GM19372 (cell line): ENCODE data around the gene GYS1.
"Not testable (repeated sequence)": the region's sequence is repeated elsewhere in the genome, so short reads cannot be mapped to it uniquely, and the experiment has no call there.

ENCODE experiments used
- ATAC-seq: cut with Tn5 transposase; IDR thresholded peaks from one replicate; pipeline ENCODE4 v1.9.1; 2021; ENCODE audit warnings: mild to moderate bottlenecking, low read depth, moderate library complexity; ENCODE audit not compliant: unreplicated experiment

The GYS1 gene

DNA sequence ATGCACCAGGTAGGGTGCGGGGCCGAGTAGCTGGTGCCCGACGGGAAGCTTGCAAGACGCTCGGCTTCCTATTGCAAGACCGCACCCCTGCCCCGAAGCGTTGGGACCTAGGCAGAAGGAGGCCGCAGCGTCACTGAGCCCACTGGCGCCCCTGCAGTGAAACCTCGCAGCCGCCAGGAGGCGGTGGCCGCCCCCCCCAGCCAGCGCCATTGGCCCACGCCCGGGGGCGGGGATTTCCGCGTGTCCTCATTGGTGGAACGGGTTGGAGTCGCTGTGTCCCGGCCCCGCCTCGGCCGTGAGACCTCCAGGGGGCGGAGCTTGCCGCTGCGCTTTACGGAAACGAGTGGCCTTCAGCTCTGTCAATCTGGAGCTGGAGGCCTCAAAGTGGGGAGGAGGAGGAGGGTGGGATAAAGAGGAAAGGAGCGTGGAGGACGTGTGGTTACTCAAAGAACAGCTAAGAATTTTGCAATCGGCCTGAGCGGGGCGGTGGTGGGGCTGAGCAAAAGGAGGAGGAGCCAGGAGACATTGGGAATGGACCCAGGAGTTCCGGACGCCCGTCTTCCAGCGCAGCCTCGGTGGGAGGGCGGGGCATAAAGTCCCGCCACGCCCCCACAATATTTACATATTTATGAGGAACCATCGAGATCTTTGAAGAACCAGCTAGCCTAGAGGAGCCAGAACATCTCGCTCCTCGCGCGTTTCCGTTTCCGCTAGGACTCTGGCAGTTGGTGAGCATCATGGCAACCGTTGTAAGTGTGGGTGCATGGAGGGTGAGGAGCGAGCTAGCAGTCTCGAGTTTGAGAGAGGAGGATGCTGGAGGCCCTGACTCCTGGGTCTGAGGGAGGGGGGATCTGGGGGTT lies at the start of gene GYS1, which contains the start of gene RUVBL2:
Gene GYS1, minus strand, starts transcription at position 135 of the 860 bp plus-strand sequence. CDS start 197 bp downstream, outside the sequence.
Gene RUVBL2, plus strand, starts transcription at position 713 of the 860 bp plus-strand sequence. Its CDS starts 25 bp downstream, at position 738.
- peak; percentile 88 for ATAC-seq

DNA sequence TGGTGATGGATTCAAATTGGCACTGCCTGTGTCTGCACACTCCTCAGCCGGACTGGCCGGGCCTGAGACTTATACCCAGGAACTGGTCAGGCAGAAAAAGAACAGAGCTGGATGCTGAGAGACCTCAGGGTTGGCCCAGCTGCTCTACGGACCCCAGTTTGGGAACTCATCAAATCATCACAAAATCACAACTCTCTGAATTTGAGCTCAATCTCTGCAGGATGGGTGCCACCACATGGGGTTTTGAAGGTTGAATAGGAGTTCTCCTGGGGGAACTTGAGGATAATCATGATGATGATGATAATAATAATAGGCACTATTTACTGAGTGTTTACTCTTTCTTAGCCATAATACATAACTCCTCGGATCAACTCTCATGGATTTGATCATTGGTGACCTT lies 49.6 kb upstream of the GYS1 start:
- ATAC-seq, result not testable (repeated sequence)

DNA sequence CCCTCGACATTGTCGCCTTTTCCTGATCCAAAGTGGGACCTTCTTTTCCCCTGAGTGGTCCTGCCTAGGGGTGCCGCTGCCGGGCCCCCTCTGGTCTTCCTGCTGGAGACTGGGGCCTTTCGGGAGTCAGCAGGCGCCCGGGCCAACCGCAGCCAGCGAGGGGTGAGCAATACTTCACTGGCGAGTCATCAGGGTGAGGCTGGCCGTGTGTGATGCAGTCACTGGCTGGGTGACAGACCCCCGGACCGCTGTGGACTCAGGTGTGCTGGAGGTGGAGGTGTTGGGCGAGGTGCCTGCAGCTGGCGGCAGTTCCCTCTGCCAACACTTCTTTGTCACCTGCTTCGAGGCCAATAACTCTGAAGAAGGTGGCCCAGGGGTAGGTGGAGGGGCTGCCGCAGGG lies 49.1 kb upstream of the GYS1 start:
- no peak for ATAC-seq

DNA sequence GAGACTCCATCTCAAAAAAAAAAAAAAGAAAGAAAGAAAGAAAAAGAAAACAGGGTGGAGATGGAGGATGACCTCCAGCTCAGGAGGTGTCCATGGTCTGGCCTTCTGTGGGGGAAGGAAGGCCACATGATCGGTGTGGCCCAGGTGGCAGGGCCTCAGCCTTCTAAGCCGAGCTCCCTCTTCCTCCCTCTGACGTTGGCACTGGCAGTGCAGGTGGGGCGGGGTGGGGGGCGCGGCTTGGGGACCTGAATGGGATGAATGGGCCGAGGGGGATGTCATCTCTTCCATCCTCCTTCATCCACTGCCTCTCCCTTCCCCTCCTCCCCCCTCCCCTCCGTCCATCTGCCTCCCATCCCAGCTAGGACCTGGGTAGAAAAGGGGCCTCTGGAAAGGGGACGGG lies 46.6 kb upstream of the GYS1 start:
- not testable (repeated sequence) for ATAC-seq

DNA sequence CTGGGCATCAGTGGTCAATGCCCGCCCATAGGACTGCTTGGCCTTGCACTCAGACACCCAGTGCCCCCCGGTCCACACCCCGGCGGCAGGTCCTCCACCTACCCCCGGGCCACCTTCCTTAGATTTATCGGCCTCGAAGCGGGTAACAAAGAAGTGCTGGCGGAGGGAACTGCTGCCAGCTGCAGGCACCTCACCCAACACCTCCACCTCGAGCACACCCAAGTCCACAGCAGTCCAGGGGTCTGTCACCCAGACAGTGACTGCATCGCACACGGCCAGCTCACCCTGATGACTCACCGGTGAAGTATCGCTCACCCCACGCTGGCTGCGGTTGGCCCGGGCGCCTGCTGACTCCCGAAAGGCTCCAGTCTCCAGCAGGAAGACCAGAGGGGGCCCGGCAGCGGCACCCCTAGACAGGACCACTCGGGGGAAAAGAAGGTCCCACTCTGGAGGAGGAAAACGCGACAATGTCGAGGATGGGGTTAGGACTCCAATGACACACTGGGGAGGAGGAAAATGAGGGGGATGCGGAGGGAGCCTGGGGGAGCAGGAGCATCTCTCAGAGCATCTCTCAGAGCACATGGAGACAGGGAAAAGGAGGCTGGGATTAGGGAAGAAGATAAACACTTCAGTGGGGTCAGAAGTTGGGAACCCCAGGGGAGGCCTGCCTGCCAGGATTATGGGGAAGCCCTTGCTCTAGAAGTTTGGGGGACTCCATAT lies 45.6 kb upstream of the GYS1 start:
- not testable (repeated sequence) for ATAC-seq

- not testable (repeated sequence) for ATAC-seq
Observed at GRCh38 chr19:49038111-49038510, 45.0 kb upstream of the GYS1 start.

GRCh38 chr19:49036815-49037214 lies 43.7 kb upstream of the GYS1 start, which contains the start of gene CGB1:
Gene CGB1, minus strand, starts transcription at chr19:49036895. Its CDS starts 184 bp downstream, at chr19:49036711.
- not testable (repeated sequence) for ATAC-seq

DNA sequence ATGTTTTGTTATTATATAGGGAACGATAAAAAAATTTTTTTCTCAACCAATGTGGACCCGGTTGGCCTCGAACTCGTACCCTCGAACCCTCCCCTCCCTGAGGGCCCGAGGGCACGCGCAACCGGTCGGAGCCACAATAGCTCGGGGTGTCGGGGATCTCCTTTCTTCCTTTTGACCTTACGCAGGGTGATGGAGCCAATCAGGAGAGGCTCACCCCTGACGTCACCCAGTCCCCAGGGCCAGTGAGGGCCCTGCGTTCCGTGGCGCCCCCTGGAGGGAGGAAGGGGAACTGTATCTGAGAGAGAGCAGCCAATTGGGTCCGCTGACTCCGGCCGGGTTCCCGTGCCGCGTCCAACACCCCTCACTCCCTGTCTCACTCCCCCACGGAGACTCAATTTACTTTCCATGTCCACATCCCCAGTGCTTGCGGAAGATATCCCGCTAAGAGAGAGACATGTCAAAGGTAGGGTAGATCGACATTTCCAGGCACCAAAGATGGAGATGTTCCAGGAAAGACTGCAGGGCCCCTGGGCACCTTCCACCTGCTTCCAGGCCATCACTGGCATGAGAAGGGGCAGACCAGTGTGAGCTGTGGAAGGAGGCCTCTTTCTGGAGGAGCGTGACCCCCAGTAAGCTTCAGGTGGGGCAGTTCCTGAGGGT lies 38.7 kb upstream of the GYS1 start, which contains the start of gene CGB2:
Gene CGB2, plus strand, starts transcription at position 249 of the 660 bp plus-strand sequence. Its CDS starts 206 bp downstream, at position 455.
- ATAC-seq, result not testable (repeated sequence)

- ATAC-seq, result not testable (repeated sequence)
Observed at GRCh38 chr19:49030323-49030722, 37.2 kb upstream of the GYS1 start.

DNA sequence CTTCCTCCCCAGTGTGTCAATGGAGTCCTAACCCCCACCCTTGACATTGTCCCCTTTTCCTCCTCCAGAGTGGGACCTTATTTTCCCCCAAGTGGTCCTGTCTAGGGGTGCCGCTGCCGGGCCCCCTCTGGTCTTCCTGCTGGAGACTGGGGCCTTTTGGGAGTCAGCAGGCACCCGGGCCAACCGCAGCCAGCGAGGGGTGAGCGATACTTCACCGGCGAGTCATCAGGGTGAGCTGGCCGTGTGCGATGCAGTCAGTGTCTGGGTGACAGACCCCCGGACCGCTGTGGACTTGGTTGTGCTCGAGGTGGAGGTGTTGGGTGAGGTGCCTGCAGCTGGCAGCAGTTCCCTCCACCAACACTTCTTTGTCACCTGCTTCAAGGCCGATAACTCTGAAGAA lies 36.6 kb upstream of the GYS1 start:
- ATAC-seq, result not testable (repeated sequence)

GRCh38 chr19:49028686-49029085 lies 35.6 kb upstream of the GYS1 start:
- ATAC-seq, result not testable (repeated sequence)

- ATAC-seq, result not testable (repeated sequence)
Observed at GRCh38 chr19:49025599-49025998, 32.5 kb upstream of the GYS1 start.

- ATAC-seq, result not testable (repeated sequence)
Observed at GRCh38 chr19:49025088-49025487, 32.0 kb upstream of the GYS1 start.

GRCh38 chr19:49024233-49024632 lies 31.1 kb upstream of the GYS1 start, which contains the start of gene CGB3:
Gene CGB3, minus strand, starts transcription at chr19:49024333. Its CDS starts 362 bp downstream, at chr19:49023971.
- not testable (repeated sequence) for ATAC-seq

- no peak for ATAC-seq
Observed at GRCh38 chr19:49022116-49022515, 29.0 kb upstream of the GYS1 start.

- ATAC-seq, result no peak
Observed at GRCh38 chr19:49020931-49021895, 28.1 kb upstream of the GYS1 start.

GRCh38 chr19:49020342-49020741 lies 27.2 kb upstream of the GYS1 start:
- ATAC-seq, result no peak

DNA sequence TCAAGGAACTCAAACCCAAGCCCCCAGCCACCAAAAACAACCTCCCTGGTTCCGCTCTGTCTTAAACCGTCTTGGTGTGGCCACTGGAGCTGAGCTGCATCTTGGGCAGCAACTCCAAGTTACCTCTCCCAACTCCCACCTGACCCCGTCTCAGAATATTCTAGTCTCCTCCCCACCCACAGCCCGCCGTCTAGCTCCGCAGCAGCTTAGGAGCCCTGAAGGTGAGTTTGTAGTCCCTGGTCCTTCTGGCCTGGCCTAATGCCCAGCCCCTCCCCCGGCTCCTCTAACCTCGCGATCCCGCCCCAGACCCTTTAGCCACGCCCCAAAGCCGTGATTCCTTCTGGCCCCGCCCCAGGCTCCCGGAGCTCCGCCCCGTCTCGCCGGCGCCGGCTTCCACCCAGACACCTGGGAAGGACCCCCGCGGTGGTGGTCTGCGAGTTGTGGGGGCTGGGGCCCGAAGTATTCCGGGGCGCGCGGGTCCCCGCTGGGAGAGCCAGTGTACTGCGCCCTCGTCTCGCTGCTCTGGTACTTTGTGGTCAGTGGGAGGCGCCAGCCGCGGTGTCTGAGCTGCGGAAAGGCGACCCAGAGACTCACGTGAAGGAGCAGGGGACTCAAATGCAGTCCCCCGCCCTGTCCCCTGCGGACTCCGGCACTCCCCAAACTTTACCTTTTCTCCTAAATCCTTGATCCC lies 26.3 kb upstream of the GYS1 start:
- ATAC-seq, result no peak
